HG02610 (cell line): Measurements from ENCODE around the gene CSNK1D.

Experiments used
- ATAC-seq: cut with Tn5 transposase; IDR thresholded peaks from one replicate; pipeline ENCODE4 v1.9.1; 2021; ENCODE audit warnings: mild to moderate bottlenecking, moderate library complexity; ENCODE audit not compliant: unreplicated experiment

CSNK1D gene

DNA sequence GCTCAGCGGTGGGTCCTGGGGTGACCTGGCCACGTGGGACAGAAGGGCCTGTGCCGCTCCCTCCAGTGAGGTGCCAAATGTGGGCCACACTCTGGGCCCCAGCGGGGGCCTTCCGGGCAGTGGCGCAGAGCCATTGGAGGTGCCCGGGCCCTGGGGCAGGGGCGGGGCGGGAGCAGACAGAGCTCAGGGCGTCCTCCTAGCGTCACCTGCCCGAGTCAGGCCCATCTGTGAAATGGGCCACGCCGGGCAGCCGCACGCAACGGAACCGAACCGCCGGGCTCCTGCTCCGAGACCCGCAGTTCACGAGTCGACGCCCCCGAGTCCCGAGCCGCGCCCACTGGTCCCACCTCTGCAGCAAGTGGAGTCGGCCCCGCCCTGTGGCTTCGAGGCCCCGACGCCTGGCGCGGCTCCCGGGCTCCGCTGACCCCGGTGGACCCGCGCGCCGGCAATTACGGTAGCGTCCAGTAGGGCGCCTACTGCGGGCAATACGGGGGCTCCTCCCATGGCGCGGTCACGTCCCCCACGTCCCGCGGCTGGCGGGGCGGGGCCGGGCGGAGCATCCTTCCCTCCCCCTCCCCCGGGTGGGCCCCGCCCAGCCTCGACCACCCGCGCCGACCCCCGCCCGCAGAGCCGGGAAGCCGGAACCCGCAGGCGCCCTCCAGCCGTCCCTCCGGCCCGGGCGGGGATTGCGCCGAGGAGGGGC is 42.7 kb downstream of the CSNK1D start:
- peak; percentile 31 for ATAC-seq

DNA sequence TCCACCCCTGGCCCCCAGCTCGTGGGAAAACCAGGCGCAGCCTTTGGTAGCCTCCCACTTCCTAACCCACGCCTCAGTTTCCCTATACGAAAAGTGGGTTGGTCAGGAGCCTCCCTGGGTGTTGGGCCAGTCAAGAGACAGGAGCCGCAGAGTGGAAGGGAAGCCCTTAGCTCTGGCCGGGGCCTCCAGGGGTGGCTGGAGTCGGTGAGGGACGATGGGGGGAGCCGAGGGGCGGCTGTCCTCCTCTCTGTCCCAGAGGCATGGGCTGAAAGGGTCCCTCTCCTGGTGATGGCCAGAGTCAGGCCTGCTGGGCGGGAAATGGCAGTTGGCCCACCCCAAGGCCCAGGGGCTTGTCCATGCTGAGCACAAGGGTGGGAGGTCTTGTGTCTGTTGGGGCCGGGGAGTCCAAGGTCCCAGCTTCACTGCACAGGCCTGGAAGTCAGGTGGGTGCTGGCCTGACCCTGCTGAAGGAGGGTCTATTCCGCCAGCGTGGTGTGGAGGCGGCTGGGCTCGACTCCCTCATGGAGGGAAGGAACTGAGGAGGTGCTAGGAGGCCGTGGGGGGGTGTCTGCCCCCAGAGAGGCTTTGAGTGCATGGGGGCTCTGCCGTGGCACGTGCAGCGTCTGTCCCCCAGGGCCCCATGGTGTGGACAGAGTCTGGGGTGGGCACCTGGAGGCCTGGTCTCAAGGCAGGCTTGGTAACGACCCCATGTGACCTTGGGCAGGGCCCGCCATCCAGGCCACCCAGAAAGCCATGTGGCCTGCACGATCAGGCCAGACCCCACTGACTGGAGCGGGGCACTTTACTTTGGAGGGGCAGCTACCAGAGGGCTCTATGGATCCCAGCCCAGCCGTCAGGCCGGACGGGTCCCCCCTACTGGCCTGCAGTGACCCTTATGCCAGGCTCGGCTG is 43.5 kb downstream of the CSNK1D start:
- no peak for ATAC-seq

DNA sequence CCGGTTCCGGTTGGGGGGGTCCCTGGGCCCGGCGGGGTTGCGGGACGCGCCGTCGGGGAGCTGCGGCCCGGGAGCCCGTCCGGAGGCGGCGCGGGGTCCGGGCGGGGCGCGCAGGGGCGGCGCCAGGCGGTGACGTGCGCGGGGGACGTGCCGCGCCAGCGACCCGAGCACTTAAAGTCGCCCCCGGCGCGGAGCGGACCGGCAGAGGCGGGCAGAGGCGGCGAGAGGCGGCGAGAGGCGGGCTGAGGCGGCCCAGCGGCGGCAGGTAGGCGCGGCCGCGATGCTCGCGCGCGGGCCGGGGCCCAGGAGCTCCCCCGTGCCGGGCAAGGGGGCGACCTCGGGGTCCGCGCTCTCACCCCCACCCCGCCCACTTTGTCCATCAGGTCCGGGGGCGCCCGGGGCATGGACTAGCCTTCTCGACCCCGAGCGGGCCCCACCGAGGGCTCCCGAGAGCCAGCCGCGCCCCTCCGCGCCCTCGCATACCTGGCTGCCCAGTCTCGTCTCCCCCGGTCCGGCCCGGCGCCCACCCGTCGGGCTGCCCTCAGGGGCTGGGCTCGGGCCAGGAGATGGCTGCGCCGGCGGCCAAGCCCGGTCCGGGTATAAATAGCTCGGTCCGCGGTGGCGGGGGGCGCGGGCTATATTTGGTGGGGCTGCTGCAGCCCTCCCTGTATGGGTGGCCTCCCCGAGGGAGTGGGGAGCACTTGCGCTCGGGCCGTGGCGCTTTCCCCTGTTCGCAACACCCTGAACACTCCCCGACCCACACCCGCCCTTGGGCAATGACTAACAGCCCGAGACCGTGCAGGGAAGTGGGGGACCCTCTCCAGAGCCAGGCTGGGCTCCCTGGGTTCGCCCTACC is 44.4 kb downstream of the CSNK1D start, which contains the start of gene SLC16A3:
TSS of gene SLC16A3 (plus strand) at position 201 of the 856 bp plus-strand sequence. CDS start 6,967 bp downstream, outside the sequence.
- ATAC-seq, result peak; percentile 36

DNA sequence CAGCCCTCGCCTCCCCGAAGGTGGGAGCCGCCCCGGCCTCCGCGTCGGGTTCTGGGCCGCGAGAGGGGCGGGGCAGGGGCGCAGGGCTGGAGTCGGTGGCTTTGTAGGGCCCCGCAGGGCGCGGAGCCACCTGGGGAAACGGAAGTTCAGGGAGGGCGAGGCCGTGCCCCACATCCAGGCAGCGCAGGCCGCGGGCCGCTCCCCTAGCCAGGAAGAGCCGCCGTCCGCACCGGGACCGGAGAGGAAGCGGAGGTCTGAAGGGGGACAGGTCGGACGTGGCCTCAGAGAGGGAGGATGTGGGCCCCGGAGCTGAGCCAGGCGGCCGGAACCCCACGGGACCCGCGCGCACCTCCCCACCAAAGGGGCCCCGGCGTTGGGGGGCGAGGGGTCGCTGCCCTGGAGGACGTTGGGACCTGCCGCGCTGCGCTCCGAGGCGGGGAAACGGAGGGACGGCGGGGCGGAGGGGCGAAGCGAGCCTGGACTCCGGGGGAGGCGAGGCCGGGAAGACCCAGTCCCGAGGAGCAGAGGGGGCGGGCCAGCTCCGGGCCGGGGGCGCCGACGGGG is 45.1 kb downstream of the CSNK1D start:
- no peak for ATAC-seq

DNA sequence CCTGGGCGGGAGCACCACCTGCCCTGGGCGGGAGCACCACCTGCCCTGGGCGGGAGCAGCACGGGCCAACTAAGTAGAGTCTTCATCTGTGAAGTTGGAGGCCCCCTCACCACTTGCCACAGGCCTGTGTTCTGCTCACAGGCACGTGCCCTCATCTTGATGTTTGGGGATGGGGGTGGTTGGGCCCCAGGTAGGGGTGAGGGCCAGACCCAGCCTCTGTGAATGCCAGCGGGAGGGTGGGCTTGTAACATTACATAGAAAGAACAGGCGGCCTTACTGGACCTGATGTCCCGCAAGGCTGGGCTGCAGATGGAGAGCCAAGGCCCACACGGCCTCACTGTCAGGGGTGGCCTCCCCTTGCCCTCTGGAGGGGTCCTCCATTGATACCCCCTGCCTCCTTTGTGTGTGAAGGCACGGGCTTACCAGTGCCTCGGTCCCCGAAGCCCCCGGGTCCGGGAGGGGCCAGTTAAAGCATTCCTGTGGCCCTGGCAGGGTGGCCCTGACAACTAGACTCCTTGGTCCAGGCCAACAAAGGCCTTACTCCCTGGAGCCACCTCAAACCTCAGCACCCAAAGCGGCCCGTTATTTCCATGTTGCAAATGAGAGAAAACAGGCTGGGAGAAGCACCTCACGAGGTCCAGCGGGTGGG is 45.7 kb downstream of the CSNK1D start:
- no peak for ATAC-seq

DNA sequence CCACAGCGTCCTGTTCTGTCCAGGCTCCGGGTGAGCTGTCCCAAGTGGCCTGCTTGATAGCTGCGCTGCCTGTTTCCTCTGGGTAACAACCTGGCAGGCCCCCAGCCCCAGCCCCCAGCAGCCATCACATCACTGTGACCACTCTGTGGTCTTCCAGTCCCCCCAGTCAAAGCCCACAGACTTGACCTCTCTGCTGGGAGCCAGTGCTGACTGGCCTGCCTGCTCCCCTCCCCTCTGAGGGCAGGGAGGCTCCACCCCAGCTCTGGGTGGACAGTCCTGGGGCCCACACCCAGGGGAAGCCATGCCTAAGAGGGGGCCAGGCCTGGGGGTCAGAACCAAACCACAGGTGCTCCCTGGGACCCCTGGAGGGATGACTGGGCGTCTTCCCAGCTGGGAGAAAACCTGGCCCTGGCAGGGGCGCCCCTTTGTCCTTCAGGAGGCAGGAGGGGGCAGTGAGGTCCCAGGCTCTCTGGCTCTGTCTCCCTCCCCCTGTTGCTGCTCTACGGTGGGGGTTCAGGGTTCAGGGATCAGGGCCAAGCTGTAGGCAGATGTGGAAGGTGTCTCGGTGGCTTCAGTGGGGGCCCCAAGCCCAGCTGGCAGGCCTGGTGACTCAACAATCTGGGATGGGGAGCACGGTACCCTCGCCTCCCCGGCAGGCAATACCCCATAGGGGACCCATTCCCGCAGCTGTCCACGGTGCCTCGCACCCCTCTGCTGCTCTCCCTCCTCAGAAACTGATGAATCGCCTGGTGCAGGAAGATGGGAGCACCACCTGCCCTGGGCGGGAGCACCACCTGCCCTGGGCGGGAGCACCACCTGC is 46.5 kb downstream of the CSNK1D start:
- no peak for ATAC-seq

DNA sequence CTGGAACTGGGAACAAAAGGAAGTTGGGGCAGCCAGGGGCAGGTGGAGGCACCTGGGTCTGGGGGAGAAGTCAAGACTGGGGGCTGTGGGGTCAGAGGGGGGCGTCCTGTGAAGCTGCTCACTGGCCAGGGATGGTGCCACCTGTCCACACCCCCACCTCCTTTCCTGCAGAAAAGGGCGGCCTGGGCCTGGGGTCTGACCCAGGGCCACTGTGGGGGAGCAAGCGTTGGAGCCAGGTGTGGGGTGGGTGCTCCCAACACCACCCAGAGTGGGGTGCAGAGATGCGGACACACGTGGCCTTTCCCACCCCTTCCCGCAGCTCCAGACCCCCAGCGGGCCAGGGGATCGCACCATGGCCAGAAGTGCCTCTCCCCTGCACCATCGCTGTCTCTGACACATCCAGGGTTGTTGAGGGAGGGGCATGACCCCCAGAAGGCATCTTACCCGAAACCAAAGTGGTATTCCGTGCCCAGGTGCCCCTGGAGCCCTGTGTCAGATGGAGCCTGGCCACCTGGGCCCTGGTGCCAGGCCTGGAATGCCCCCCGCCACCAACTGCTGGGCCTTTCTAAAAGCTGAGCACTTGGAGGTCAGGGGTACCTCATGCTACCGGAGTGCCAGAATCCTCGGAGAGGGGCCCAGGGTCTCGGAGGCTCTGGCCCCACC is 47.2 kb downstream of the CSNK1D start:
- ATAC-seq, result no peak

DNA sequence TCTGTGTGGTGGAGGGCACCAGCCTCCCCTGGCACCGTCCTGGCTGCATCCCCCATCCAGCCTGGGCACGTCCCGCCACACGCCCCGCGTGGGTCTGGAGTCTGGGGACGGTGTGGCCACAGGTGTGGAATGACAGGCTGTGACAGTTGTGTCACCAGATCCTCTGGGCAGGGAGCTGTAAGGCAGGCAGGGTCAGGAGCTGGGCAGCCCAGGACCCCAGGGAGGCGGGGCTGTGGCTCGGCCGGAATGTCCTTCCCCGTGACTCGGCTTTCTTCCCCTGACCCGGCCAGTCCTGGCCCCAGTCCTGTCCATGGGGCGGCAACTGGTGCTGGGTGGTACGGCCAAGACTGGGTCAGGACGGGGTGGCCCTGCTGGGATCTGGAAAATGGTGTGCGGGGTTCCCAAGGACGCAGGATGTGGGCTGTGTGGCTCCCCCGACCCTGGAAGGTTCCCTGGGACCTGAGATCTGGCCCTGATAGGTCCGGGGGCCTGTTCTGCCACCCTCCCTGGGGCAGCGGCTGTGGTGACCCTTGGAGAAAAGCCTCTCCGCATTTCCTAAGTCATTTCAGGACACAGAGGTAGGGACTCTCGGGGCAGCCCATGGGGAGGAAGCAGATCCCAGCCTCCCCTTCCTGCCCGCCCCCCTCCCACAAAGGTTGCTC is 48.0 kb downstream of the CSNK1D start:
- no peak for ATAC-seq

DNA sequence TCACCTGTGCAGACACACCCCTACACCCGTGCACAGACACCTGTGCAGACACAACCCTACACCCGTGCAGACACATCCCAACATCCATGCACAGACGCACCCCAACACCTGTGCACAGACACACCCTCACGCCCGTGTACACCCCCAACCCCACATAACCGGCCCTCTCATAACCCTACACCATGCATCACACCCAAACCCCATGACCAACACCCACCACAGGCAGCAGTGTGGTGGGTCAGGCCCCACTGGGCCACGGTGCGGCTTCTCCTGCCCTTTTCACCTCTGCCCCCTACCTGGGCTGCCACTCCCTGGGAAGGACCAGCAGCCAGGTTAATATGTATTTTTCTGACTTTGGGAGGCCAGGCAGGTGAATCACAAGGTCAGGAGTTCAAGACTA is 48.8 kb downstream of the CSNK1D start:
- ATAC-seq, result no peak

DNA sequence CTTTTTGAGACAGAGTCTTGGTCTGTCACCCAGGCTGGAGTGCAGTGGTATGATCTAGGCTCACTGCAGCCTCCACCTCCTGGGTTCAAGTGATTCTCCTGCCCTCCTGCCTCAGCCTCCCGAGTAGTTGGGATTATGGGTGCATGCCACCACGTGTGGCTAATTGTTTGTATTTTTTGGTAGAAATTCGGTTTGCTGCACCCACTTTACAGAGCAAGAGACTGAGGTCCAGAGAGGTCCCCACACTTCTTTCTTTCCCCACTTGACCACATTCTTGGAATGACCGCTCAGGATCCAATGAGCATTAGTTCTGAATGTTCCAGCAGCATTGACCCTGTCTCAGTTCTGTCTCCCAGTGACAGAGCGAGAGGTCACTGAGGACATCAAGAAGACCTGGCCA is 50.0 kb downstream of the CSNK1D start:
- ATAC-seq, result no peak

DNA sequence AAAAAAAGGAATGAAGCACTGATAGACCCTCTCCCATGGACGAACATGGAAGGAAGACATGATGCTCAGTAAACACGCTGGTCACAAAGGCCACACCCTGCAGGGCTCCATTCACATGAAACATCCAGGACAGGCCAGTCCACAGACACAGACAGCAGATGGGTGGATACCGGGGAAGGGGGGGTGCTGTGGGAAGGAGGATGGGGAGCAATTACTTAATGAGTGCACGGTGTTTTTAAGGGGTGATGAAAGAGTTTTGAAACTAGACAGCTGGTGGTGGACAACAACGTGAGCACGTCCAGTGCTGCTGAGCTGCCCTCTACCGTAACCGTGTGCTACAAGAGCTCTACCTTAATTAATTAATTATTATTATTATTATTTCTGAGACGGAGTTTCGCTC is 50.7 kb downstream of the CSNK1D start:
- no peak for ATAC-seq

DNA sequence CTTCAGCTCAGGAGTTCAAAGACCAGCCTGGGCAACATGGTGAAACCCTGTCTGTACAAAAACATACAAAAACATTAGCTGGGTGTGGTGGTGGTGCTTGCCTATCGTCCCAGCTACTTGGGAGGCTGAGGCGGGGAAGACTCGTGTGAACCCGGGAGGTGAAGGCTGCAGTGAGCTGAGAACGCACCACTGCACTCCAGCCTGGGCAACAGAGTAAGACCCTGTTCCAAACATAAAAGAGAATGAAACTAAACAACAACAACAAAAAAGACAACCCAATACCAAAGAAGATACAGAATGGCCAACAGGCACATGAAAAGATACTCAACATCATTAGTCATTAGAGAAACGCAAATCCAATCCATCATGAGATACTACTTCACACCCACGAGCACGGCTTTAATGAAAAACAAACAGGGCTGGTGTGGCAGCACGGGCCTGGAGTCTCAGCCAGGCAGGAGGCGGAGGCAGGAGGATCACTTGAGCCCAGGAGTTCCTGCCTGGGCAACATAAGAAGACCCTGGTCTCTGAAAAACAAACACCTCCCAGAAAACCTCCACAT is 52.1 kb downstream of the CSNK1D start:
- no peak for ATAC-seq

DNA sequence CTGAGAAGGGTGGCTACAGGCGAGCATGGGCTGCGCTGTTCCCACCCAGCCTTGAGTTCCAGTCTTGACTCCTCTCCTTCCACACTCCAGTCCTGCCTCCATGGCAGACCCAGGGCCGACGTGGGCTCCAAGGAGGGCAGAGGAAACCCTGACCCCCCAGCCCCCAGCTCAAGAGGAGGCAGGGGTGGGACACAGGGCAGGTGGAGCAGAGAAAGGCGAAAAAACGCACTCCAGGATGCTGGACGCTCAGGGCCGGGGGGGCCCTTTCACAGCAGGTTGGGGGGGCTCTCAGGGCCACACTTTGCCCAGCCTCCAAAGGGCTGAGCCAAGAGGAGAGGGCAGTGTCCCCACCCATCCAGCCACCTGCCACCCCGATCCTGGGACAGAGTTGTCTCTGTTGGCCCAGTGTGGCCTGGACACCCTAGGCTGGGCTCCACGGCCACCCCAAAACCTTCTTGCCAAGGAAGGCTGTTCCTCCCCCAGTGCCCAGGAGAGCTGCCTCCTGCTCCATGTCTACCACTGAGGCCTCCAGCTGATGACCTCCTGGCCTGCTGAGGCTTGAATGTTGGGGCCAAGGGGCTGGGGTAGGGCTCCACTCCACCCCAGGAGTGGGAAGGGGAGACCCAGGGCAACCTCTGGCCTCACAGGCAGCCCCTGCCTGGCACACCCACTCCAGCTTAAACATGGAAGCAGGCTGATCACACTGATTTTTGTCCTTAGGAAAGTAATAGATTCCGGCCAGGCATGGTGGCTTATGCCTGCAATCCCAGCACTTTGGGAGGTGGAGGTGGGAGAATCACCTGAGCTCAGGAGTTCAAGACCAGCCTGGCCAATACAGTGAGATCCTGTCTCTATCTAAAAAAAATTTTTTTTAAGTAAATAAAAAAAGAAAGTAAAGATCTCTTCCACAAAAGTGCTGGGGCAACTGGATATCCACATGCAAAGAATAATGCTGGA is 53.5 kb downstream of the CSNK1D start:
- ATAC-seq, result no peak

DNA sequence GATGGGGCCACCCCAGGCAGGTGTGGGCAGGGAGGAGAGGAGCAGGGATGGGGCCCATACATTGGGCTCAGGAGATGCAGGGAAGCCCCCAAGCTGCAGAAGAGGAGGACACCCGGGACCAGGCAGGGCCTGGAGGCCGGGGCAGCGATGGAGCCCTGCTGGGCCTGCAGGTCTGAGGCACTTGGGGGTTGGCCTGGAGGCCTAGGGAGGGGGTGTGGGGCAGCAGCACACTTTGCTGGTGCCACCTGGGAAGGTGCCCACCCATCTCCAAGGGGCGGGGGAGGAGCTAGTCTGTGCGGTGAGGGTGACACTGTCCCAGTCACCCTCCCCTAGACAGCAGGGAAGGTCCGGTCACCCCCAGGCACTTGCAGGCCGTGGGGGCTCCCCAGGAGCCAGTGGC is 54.4 kb downstream of the CSNK1D start:
- no peak for ATAC-seq

DNA sequence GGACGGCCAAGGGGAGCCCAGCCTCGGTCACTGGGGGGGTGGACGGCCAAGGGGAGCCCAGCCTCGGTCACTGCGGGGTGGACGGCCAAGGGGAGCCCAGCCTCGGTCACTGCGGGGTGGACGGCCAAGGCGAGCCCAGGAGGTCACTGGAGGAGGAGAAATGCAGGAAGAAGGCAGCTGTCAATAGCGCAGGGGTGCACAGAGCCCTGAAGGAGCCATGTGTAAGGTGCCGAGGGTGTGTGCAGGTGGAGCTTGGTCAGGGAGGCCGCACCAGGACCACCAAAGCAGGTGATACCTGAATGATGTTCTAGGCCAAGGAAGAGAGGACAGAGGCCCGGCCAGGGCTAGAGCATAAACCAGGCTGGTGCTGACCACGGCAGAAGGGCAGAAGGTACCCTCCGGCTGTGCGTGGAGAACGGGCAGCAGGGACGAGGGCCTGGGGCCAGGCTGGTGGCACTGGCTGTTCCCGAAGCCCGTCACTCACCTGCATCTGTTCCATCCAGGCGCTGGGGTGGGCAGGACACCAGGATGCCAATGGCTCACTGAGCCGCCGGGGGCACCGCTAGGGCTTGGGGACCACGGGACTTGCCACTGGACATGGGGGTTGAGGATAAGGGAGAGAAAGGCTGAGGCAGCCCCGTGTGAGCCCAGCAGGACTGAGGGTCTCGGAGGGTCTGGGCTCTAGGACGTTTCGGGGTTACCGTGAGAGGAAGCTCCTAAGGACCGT is 55.0 kb downstream of the CSNK1D start:
- ATAC-seq, result no peak

DNA sequence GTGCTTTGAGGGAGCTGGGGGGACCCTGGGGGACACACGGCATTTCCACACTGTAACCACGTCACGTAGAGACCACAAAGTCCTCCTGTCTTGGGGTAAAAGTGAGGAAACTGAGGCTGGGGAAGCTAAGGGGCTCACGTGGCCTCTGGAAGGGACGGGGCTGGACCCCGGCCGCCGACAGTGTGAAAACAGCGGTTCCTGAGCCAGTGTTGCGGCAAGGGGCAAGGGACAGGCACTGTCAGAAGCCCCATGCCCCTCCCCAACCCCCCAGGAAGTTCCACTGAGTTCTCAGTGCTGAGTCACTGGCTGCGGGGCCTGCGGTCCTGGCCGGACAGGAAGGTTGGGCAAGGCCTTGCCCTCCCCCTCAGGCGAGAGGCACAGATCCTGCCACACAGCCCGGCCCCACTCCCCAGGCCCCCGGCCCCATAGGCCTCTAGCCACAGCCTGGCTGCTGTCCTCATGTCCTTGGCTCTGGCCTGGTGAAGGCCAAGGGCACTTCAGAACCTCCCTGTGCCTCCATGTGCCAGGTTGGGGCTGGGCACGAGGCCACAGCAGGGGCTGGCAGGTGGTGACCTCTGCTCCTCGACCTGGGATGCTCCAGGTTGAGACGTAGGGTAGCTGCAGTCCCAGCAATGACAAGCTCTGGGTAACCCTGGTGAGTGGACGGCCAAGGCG is 55.8 kb downstream of the CSNK1D start:
- no peak for ATAC-seq
